Neural cell (in vitro differentiated cells): ENCODE measurements around the gene TMEM80.
"Not testable (repeated sequence)": the region's sequence is repeated elsewhere in the genome, so short reads cannot be mapped to it uniquely, and the experiment has no call there.

Experiments used
- EP300 ChIP-seq: fragments of 450-650 bp; conservative IDR thresholded peaks from 2 replicates; pipeline ENCODE4 v1.6.1; 2014; ENCODE audit warnings: antibody characterized with exemption, mild to moderate bottlenecking, moderate library complexity; ENCODE audit not compliant: poor library complexity, severe bottlenecking
- EZH2 ChIP-seq: fragments of 200-600, 300-800 bp; shearing (Covaris generic), sonication (generic); IDR thresholded peaks from 2 replicates; pipeline ENCODE4 v1.6.1; 2014; ENCODE audit warnings: antibody characterized with exemption, low read length, borderline replicate concordance, mild to moderate bottlenecking; ENCODE audit not compliant: insufficient read depth, poor library complexity, severe bottlenecking
- POLR2AphosphoS5 ChIP-seq: IDR thresholded peaks from 2 replicates; pipeline ENCODE4 v1.6.1; 2012
- TF ChIP-seq, protein P1 (sequence below): fragments of 450-650 bp; IDR thresholded peaks from 2 replicates; pipeline ENCODE4 v1.5.1; 2014; ENCODE audit warnings: antibody characterized with exemption, mild to moderate bottlenecking, moderate library complexity; ENCODE audit not compliant: poor library complexity, severe bottlenecking

DNA sequence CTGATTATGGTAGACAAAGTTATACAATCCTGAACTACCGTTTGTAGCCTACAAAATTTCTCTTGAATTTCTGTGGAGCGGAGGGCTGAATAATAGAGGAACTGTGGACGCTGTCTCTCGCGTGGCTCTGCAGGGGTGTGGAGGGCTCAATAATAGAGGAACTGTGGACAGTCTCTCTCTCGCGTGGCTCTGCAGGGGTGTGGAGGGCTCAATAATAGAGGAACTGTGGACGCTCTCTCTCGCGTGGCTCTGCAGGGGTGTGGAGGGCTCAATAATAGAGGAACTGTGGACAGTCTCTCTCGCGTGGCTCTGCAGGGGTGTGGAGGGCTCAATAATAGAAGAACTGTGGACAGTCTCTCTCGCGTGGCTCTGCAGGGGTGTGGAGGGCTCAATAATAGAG lies 42.5 kb upstream of the TMEM80 start:
- TF ChIP-seq, protein P1, sequence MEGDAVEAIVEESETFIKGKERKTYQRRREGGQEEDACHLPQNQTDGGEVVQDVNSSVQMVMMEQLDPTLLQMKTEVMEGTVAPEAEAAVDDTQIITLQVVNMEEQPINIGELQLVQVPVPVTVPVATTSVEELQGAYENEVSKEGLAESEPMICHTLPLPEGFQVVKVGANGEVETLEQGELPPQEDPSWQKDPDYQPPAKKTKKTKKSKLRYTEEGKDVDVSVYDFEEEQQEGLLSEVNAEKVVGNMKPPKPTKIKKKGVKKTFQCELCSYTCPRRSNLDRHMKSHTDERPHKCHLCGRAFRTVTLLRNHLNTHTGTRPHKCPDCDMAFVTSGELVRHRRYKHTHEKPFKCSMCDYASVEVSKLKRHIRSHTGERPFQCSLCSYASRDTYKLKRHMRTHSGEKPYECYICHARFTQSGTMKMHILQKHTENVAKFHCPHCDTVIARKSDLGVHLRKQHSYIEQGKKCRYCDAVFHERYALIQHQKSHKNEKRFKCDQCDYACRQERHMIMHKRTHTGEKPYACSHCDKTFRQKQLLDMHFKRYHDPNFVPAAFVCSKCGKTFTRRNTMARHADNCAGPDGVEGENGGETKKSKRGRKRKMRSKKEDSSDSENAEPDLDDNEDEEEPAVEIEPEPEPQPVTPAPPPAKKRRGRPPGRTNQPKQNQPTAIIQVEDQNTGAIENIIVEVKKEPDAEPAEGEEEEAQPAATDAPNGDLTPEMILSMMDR, result not testable (repeated sequence)
- not testable (repeated sequence) for TF ChIP-seq EP300, POLR2AphosphoS5, EZH2
